K562 (cell line): ENCODE results near the gene NOX5. TPM values are rescaled to one million over a fixed set of nuclear protein-coding genes. Genes with fewer than 3 reads are reported as not detected.
A peak's percentile ranks its signal among the peaks of the same experiment; 100 is the strongest.

ENCODE experiments used
- ARID2 ChIP-seq: fragments of 450-650 bp; IDR thresholded peaks from 2 replicates; pipeline ENCODE4 v1.6.1; 2017; ENCODE audit warnings: antibody characterized with exemption, mild to moderate bottlenecking
- CBX8 ChIP-seq: fragments of 200-600 bp; sonication (generic); IDR thresholded peaks from 2 replicates; pipeline ENCODE4 v1.6.1; 2012; ENCODE audit warnings: borderline replicate concordance, mixed run types, low read depth, mild to moderate bottlenecking, moderate library complexity, mixed read lengths, low read length, control low read depth, inconsistent platforms; ENCODE audit not compliant: poor library complexity, severe bottlenecking; ENCODE audit errors: extremely low read depth
- FOXK2 ChIP-seq, 2 experiments: fragments of 450-650 bp; IDR thresholded peaks in 1 of 2; conservative IDR thresholded peaks in 1 of 2; 2 replicates each; pipeline ENCODE4 v1.6.1; 2016; ENCODE audit warnings: low read depth in 2 of 2, mild to moderate bottlenecking in 1 of 2
- HIVEP1 ChIP-seq: fragments of 250-450 bp; sonication (Bioruptor Pico); IDR thresholded peaks from 2 replicates; pipeline ENCODE4 v1.4.0; 2020; ENCODE audit warnings: mild to moderate bottlenecking
- HNRNPK ChIP-seq: fragments of 200-400 bp; formaldehyde crosslinking; IDR thresholded peaks from one replicate; pipeline ENCODE4 v1.6.1; 2018; ENCODE audit warnings: mild to moderate bottlenecking, low read depth, low read length; ENCODE audit not compliant: poor library complexity, severe bottlenecking
- ZNF232 ChIP-seq: sonication (generic); formaldehyde crosslinking; IDR thresholded peaks from 2 replicates; pipeline ENCODE4 v1.8.0; 2022; ENCODE audit warnings: mild to moderate bottlenecking, missing genetic modification reagents
- ZSCAN32 ChIP-seq: fragments of 450-650 bp; formaldehyde crosslinking; IDR thresholded peaks from 2 replicates; pipeline ENCODE4 v1.4.0; 2020; ENCODE audit warnings: mild to moderate bottlenecking, moderate library complexity
- polyA plus RNA-seq, 8 experiments: library from polyadenylated mRNA; depleted of rRNA in 4 of 8; stranded (reverse) in 5 of 8; unstranded in 3 of 8; fragments of >200 nt; fragmentation: Nextera tagmentation in 2 of 8; fragmentation: Illumina TruSeq in 1 of 8; extraction: Ambion mirVana in 2 of 8; extraction: Trizol in 1 of 8; gene quantifications; 2 replicates each; pipeline versions ENCODE4 v1.2.1 to v1.2.3, GENCODE V29; 2011 to 2014; ENCODE audit warnings: inconsistent platforms in 1 of 8, missing spikeins in 1 of 8
- total RNA-seq, 7 experiments: library from RNA; depleted of rRNA in 6 of 7; stranded (reverse); fragments of >200 nt in 6 of 7; fragmentation: Illumina TruSeq in 2 of 7; extraction: Trizol in 2 of 7; gene quantifications; 2 replicates each; pipeline versions ENCODE4 v1.2.1 to v1.2.3, GENCODE V29; 2011 to 2021; ENCODE audit warnings: low replicate concordance in 1 of 7
- TF ChIP-seq, protein P1 (sequence below), 2 experiments: IDR thresholded peaks in 1 of 2; conservative IDR thresholded peaks in 1 of 2; 2 replicates each; pipeline ENCODE4 v1.6.1; 2016; ENCODE audit warnings: low read depth in 2 of 2, mild to moderate bottlenecking in 1 of 2, missing compliant biosample characterization in 1 of 2, missing genetic modification characterization in 1 of 2, moderate library complexity in 1 of 2
- TF ChIP-seq, protein P2 (sequence below): sonication (generic); formaldehyde crosslinking; IDR thresholded peaks from 2 replicates; pipeline ENCODE4 v1.8.0; 2022; ENCODE audit warnings: missing genetic modification reagents, mild to moderate bottlenecking, moderate library complexity, borderline replicate concordance
- TF ChIP-seq, protein P3 (sequence below): fragments of 250-450 bp; sonication (Bioruptor Pico); IDR thresholded peaks from 2 replicates; pipeline ENCODE4 v1.5.0; 2022; ENCODE audit warnings: mild to moderate bottlenecking
- TF ChIP-seq, protein P4 (sequence below): fragments of 250-450 bp; sonication (Bioruptor Pico); IDR thresholded peaks from 2 replicates; pipeline ENCODE4 v1.4.0; 2020

Gene NOX5
- total and polyA plus RNA-seq, 9 of the 15 experiments (the other 6 are each of a cell fraction or from before 2014, with no cell fraction given) = 0.01 TPM; not detected in 8

DNA sequence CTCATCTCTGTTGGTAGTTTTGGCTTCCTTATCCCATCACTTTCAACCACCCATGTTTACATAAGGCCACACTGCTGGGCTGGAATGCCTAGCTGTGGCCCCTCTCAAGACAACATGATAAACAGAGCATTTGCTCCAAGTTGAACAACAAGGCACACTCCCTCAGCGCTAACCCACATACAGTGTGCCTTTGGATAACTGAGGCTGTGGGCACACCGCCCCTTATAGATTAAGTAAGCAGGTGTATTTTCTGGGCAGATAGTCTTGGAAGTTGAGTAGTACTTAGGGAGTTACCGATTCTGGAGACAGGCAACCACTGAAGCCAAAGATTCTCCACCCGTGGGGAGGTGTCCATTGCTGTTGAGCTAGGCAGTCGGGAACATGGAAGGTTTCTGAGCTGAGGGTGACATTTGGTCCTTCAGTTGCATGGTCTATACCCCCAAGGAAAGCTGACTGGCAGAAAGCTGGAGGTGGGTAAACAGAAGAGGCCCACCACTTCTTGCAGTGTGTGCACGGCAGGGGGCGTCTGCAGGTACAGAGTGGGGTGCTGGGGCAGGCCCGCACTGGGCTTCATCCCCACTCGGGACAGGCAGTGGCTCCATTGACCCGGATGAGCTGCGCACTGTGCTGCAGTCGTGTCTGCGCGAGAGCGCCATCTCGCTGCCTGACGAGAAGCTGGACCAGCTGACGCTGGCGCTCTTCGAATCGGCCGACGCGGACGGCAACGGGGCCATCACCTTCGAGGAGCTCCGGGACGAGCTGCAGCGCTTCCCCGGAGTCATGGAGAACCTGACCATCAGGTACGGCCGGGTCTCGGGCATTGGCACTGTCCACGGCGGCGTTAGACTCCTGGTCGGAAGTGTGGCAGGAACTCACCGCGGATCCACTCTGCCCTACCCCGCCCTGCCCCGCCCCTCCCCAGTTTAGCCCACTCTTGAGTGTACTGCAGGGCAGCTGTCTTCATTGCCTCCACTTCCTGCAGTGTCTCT is 16.8 kb downstream of the NOX5 start (continued):
- TF ChIP-seq, protein P1, sequence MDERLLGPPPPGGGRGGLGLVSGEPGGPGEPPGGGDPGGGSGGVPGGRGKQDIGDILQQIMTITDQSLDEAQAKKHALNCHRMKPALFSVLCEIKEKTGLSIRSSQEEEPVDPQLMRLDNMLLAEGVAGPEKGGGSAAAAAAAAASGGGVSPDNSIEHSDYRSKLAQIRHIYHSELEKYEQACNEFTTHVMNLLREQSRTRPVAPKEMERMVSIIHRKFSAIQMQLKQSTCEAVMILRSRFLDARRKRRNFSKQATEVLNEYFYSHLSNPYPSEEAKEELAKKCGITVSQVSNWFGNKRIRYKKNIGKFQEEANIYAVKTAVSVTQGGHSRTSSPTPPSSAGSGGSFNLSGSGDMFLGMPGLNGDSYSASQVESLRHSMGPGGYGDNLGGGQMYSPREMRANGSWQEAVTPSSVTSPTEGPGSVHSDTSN (CRISPR knock-in tag; IDR thresholded peaks at IDR 0.05; ENCODE audit: low read depth) = no peak
- TF ChIP-seq, protein P1 (tag; conservative IDR thresholded peaks at IDR 0.05; ENCODE audit: low read depth) = no peak
- TF ChIP-seq HNRNPK = no peak
- TF ChIP-seq, protein P2, sequence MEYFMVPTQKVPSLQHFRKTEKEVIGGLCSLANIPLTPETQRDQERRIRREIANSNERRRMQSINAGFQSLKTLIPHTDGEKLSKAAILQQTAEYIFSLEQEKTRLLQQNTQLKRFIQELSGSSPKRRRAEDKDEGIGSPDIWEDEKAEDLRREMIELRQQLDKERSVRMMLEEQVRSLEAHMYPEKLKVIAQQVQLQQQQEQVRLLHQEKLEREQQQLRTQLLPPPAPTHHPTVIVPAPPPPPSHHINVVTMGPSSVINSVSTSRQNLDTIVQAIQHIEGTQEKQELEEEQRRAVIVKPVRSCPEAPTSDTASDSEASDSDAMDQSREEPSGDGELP = peak; percentile 96
- no peak for TF ChIP-seq ZNF232 (CRISPR knock-in tag)
- TF ChIP-seq, protein P3, sequence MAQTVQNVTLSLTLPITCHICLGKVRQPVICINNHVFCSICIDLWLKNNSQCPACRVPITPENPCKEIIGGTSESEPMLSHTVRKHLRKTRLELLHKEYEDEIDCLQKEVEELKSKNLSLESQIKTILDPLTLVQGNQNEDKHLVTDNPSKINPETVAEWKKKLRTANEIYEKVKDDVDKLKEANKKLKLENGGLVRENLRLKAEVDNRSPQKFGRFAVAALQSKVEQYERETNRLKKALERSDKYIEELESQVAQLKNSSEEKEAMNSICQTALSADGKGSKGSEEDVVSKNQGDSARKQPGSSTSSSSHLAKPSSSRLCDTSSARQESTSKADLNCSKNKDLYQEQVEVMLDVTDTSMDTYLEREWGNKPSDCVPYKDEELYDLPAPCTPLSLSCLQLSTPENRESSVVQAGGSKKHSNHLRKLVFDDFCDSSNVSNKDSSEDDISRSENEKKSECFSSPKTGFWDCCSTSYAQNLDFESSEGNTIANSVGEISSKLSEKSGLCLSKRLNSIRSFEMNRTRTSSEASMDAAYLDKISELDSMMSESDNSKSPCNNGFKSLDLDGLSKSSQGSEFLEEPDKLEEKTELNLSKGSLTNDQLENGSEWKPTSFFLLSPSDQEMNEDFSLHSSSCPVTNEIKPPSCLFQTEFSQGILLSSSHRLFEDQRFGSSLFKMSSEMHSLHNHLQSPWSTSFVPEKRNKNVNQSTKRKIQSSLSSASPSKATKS = no peak
- no peak for TF ChIP-seq FOXK2 (conservative IDR thresholded peaks at IDR 0.05 in 1 of 2, IDR thresholded peaks at IDR 0.05 in 1 of 2; ENCODE audit: low read depth in 2 of 2)
- TF ChIP-seq ZSCAN32 (CRISPR knock-in tag) = no peak
- TF ChIP-seq, protein P4, sequence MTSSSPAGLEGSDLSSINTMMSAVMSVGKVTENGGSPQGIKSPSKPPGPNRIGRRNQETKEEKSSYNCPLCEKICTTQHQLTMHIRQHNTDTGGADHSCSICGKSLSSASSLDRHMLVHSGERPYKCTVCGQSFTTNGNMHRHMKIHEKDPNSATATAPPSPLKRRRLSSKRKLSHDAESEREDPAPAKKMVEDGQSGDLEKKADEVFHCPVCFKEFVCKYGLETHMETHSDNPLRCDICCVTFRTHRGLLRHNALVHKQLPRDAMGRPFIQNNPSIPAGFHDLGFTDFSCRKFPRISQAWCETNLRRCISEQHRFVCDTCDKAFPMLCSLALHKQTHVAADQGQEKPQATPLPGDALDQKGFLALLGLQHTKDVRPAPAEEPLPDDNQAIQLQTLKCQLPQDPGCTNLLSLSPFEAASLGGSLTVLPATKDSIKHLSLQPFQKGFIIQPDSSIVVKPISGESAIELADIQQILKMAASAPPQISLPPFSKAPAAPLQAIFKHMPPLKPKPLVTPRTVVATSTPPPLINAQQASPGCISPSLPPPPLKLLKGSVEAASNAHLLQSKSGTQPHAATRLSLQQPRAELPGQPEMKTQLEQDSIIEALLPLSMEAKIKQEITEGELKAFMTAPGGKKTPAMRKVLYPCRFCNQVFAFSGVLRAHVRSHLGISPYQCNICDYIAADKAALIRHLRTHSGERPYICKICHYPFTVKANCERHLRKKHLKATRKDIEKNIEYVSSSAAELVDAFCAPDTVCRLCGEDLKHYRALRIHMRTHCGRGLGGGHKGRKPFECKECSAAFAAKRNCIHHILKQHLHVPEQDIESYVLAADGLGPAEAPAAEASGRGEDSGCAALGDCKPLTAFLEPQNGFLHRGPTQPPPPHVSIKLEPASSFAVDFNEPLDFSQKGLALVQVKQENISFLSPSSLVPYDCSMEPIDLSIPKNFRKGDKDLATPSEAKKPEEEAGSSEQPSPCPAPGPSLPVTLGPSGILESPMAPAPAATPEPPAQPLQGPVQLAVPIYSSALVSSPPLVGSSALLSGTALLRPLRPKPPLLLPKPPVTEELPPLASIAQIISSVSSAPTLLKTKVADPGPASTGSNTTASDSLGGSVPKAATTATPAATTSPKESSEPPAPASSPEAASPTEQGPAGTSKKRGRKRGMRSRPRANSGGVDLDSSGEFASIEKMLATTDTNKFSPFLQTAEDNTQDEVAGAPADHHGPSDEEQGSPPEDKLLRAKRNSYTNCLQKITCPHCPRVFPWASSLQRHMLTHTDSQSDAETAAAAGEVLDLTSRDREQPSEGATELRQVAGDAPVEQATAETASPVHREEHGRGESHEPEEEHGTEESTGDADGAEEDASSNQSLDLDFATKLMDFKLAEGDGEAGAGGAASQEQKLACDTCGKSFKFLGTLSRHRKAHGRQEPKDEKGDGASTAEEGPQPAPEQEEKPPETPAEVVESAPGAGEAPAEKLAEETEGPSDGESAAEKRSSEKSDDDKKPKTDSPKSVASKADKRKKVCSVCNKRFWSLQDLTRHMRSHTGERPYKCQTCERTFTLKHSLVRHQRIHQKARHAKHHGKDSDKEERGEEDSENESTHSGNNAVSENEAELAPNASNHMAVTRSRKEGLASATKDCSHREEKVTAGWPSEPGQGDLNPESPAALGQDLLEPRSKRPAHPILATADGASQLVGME (CRISPR knock-in tag) = no peak
- no peak; the same call in 1 of the 2 replicates for TF ChIP-seq ARID2
- no peak for TF ChIP-seq CBX8
- TF ChIP-seq HIVEP1 = no peak
